Smooth muscle cell (in vitro differentiated cells): ENCODE results near the gene INCA1. TPM values are rescaled to one million over a fixed set of nuclear protein-coding genes. Genes with fewer than 3 reads are reported as not detected.

ENCODE experiments used
- DNase-seq: peaks from one replicate; lab custom pipeline; 2025; ENCODE audit not compliant: unreplicated experiment; lab: John Stamatoyannopoulos, UW
- H2AFZ ChIP-seq: fragments of 200-600 bp; sonication (generic); 2 replicates; pipeline ENCODE4 v1.6.0; 2016; ENCODE audit warnings: antibody characterized with exemption, low read depth, mild to moderate bottlenecking
- H3F3A ChIP-seq: fragments of 200-600 bp; sonication (generic); 2 replicates; pipeline ENCODE4 v1.6.0; 2017; ENCODE audit warnings: antibody characterized with exemption, low read depth
- H3K27ac ChIP-seq: fragments of 200-600 bp; sonication (generic); 2 replicates; pipeline ENCODE4 v1.5.1; 2016; ENCODE audit warnings: low read depth, mild to moderate bottlenecking
- H3K27me3 ChIP-seq: fragments of 200-600 bp; sonication (generic); 2 replicates; pipeline ENCODE4 v1.6.1; 2016; ENCODE audit warnings: low read depth, mild to moderate bottlenecking
- H3K36me3 ChIP-seq: fragments of 200-600 bp; sonication (generic); 2 replicates; pipeline ENCODE4 v1.5.1; 2016; ENCODE audit warnings: low read depth
- H3K4me1 ChIP-seq: fragments of 200-600 bp; sonication (generic); 2 replicates; pipeline ENCODE4 v1.5.1; 2016; ENCODE audit warnings: low read depth
- H3K4me2 ChIP-seq: fragments of 200-600 bp; sonication (generic); 2 replicates; pipeline ENCODE4 v1.6.0; 2016; ENCODE audit warnings: mild to moderate bottlenecking
- H3K4me3 ChIP-seq: fragments of 200-600 bp; sonication (generic); 2 replicates; pipeline ENCODE4 v1.5.1; 2016; ENCODE audit warnings: mild to moderate bottlenecking
- H3K79me2 ChIP-seq: fragments of 200-600 bp; sonication (generic); 2 replicates; pipeline ENCODE4 v1.6.0; 2016; ENCODE audit warnings: low read depth, mild to moderate bottlenecking
- H3K9ac ChIP-seq: fragments of 200-600 bp; sonication (generic); 2 replicates; pipeline ENCODE4 v1.6.0; 2016; ENCODE audit warnings: low read depth
- H3K9me3 ChIP-seq: fragments of 200-600 bp; sonication (generic); replicated peaks from 2 replicates; pipeline ENCODE4 v1.5.1; 2016; ENCODE audit warnings: low read depth
- H4K20me1 ChIP-seq: fragments of 200-600 bp; sonication (generic); 2 replicates; pipeline ENCODE4 v1.6.0; 2016; ENCODE audit warnings: low read depth
- WGBS: methylation state at CpG from one replicate; pipeline ENCODE4 v1.1.7; 2016; ENCODE audit warnings: low lambda C conversion rate; 5-methylcytosine and 5-hydroxymethylcytosine counted together
- polyA plus RNA-seq: library from polyadenylated mRNA; unstranded; fragments of >200 nt; fragmentation: Nextera tagmentation; extraction: Ambion mirVana; gene quantifications from 2 replicates; pipeline ENCODE4 v1.2.1, GENCODE V29; 2016
- total RNA-seq: library from RNA; depleted of rRNA; stranded (reverse); fragments of >200 nt; gene quantifications from 2 replicates; pipeline ENCODE4 v1.2.3, GENCODE V29; 2014
- TF ChIP-seq, protein P1 (sequence below): fragments of 200-600 bp; sonication (generic); IDR thresholded peaks from 2 replicates; pipeline ENCODE4 v1.5.1; 2017; ENCODE audit warnings: borderline replicate concordance, mild to moderate bottlenecking, antibody characterized with exemption; ENCODE audit not compliant: insufficient read depth, poor library complexity, severe bottlenecking

INCA1 gene
- total and polyA plus RNA-seq, 2 experiments from 2014 or later, result 1.4 TPM; not detected in 1

DNA sequence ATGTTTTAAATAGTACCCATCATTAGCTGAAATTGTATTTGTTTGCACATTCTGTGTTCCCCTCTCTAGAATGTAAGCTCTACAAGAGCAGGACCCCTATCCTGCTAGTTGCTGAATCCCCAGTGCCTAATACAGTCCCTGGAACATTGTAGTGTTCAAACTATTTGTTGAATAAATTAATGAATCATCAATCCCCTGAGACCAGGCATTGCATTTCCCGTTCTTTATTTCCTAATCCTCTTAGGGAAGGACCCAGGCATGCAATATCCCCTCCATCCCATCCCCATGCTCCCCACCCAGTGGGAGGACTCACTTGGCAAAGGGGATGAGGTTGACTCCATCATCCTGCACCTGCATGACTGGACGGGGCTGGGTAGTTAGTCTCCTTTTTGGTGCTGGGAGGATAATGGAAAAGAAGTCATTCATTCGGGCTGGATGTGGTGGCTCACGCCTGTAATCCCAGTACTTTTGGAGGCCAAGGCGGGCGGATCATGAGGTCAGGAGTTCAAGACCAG is 3.2 kb downstream of the INCA1 start:
- TF ChIP-seq, protein P1, sequence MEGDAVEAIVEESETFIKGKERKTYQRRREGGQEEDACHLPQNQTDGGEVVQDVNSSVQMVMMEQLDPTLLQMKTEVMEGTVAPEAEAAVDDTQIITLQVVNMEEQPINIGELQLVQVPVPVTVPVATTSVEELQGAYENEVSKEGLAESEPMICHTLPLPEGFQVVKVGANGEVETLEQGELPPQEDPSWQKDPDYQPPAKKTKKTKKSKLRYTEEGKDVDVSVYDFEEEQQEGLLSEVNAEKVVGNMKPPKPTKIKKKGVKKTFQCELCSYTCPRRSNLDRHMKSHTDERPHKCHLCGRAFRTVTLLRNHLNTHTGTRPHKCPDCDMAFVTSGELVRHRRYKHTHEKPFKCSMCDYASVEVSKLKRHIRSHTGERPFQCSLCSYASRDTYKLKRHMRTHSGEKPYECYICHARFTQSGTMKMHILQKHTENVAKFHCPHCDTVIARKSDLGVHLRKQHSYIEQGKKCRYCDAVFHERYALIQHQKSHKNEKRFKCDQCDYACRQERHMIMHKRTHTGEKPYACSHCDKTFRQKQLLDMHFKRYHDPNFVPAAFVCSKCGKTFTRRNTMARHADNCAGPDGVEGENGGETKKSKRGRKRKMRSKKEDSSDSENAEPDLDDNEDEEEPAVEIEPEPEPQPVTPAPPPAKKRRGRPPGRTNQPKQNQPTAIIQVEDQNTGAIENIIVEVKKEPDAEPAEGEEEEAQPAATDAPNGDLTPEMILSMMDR, result no peak
- WGBS, result 92% methylated on average over 6 of the region's 6 CpGs
- Histone ChIP-seq H2AFZ (no peak overlapping the region), H3K36me3 (no peaks in the 10 kb centered on the region), H3K27me3 (no peaks in the 10 kb centered on the region), H3K27ac (no peak overlapping the region), H3K4me1 (peaks cover 11% of the 10 kb centered on the region), H4K20me1 (peaks cover 6% of the 10 kb centered on the region), H3F3A (no peaks in the 10 kb centered on the region), H3K4me2 (no peak overlapping the region), H3K9me3 (no peaks in the 10 kb centered on the region), H3K9ac (no peak overlapping the region), H3K79me2 (peaks cover 12% of the 10 kb centered on the region), H3K4me3 (no peak overlapping the region)
- DNase-seq, result no peak

DNA sequence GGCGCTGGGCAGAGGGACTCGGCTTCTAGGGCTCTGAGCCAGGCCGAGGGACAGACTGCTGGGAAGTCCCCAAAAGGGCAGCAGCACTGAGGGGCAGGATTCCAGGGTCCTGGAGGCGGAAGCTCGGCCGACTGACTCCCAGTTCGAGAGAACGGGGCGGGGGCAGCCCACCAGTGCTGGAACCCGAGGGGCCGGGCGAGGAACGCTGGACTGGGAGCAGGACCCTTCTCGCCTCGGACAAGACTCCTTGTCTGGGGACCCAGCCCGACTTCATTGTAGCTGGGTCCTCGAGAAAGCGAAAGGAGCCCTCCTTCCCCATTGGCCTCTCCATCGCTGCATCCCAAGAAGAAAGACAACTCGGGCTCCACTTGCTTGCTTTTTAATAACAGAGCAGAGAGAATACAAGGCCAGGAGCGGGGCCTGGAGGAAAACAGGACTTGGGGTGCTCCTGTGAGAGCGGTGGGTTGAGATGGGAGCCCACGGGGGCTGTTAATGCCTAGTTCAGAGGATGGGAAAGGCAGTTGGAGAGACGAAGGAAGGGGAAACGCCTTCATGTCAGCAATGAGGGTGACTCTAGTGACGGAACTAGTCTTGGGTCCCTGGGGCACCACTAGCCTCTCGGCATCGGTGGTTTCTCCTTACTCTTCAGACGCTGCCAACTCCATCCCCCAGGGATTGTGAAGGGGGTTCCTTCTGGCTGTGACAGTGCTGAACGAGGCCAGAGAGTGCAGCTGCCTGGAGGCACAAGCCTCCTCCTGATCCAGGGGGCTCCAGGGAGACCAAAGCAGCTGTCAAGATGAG is 9.4 kb downstream of the INCA1 start:
- H3K9ac ChIP-seq, result peak overlapping the region; percentile 79
- peak overlapping the region; percentile 97 for H2AFZ ChIP-seq
- H3K4me3 ChIP-seq, result peak overlapping the region; percentile 91
- no peaks in the 10 kb centered on the region for H3K27me3 ChIP-seq
- H3F3A ChIP-seq, result no peaks in the 10 kb centered on the region
- H3K79me2 ChIP-seq, result no peaks in the 10 kb centered on the region
- H3K4me2 ChIP-seq, result peak overlapping the region; percentile 89
- no peaks in the 10 kb centered on the region for H3K9me3 ChIP-seq
- H3K4me1 ChIP-seq, result peaks cover 8% of the 10 kb centered on the region
- no peaks in the 10 kb centered on the region for H3K36me3 ChIP-seq
- no peaks in the 10 kb centered on the region for H4K20me1 ChIP-seq
- WGBS, result 19% methylated on average over 27 of the region's 30 CpGs
- DNase-seq, result no peak
- H3K27ac ChIP-seq, result peak overlapping the region; percentile 68
- TF ChIP-seq, protein P1, result no peak

DNA sequence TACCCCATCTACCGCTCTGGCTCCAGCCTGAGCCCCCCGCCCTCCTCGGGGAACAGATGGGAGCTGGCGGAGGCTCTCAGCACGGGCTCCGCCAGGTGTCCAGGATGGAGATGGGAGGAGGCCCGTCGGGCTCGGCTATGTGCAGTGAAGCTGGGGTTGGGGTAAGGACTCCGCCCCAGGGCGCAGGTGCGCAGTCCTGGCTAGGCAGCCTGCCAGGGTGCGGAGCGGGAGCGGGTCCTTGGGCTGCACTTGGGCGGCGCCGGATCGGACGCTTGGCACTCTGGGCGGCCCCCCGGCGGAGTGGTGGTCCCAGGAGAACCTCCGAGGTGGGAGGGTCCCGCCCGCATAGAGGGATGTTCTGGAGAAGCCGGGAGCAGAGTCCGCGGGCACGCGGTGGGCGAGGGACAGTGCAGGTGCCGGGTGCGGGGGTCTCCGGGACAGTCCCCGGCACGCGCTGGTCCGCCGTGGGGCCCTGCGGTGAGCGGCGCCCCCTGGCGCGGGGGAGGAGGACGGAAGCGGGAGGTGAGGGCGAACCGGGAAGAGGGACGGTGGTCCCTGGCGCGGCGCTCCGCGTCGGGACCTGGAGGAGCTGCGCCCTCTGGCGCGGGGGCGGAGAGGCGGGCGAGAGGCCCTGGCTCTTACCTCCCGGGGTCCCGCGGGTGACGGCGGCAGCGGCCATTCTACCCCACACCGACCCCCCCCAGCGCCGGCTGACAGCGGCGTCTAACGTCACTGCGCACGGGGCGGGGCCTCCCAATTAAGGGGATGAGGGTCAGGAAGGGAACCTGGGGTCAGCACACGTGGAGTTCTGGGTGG is 10.2 kb downstream of the INCA1 start, which contains the start of gene CAMTA2:
Gene CAMTA2 (minus strand): TSS at position 725 of the 816 bp plus-strand sequence. CDS start 1,453 bp downstream, outside the sequence.
- Histone ChIP-seq H2AFZ (peak within 1 kb of the TSS; percentile 97), H3K4me3 (peak within 1 kb of the TSS; percentile 91), H3K27ac (peak within 1 kb of the TSS; percentile 68), H3K4me1 (peaks cover 8% of the 10 kb centered on the region), H3K4me2 (peak within 1 kb of the TSS; percentile 89), H3K79me2 (no peaks in the 10 kb centered on the region), H3K36me3 (no peaks in the 10 kb centered on the region), H3K9me3 (no peaks in the 10 kb centered on the region), H3K9ac (peak within 1 kb of the TSS; percentile 79), H3F3A (no peaks in the 10 kb centered on the region), H4K20me1 (no peaks in the 10 kb centered on the region), H3K27me3 (no peaks in the 10 kb centered on the region)
- 4% methylated on average over 45 of the region's 78 CpGs for WGBS
- TF ChIP-seq, protein P1, result peak; percentile 57
- DNase-seq, result peak; percentile 50
